K562 (cell line): ENCODE results near the gene RGS13. TPM values are rescaled to one million over a fixed set of nuclear protein-coding genes. Genes with fewer than 3 reads are reported as not detected.

Source experiments
- ATAC-seq: fragments of 200-7000 bp; cut with Tn5 transposase; 3 replicates; pipeline ENCODE4 v1.9.1; 2020; ENCODE audit warnings: moderate library complexity
- BruUV-seq: library from RNA; stranded (reverse); fragments of 400-500 nt; replicated peaks from 2 replicates; lab custom pipeline; 2021; lab: Mats Ljungman, UMichigan
- CTCF ChIA-PET: fragments of 300-600 bp; formaldehyde crosslinking; extraction: SDS; loops from one replicate; lab custom pipeline; 2021; ENCODE audit warnings: low intra/inter-chr PET ratio; lab: Yijun Ruan, JAX
- POLR2A ChIA-PET: fragments of 300-600, 350-650 bp; sonication (Branson Sonifier 250); formaldehyde crosslinking; extraction: SDS; loops from one replicate; lab custom pipeline; 2021; ENCODE audit warnings: antibody characterized with exemption, inconsistent platforms; lab: Yijun Ruan, JAX
- DNase-seq, 4 experiments: peaks; one replicate each; pipeline versions ENCODE4 v3.0.0 to v3.0.0-alpha.2; 2011 to 2018; ENCODE audit warnings: low spot score in 3 of 4, mixed read lengths in 3 of 4; ENCODE audit errors: extremely low read depth in 1 of 4
- FAIRE-seq: peaks from 2 replicates; lab custom pipeline; 2011; peaks lifted over from hg19 to GRCh38; lab: Jason Lieb, UNC
- H2AFZ ChIP-seq: 2 replicates; pipeline ENCODE4 v1.6.0; 2011; ENCODE audit warnings: low read depth, low read length, control low read depth, inconsistent platforms
- H3K27ac ChIP-seq: fragments of 200-600 bp; 3 replicates; pipeline ENCODE4 v1.8.0; 2011; ENCODE audit warnings: low read depth, mild to moderate bottlenecking, control low read depth, inconsistent platforms, low read length, moderate library complexity, mixed read lengths; ENCODE audit errors: extremely low read depth
- H3K27me3 ChIP-seq, 2 experiments: fragments of 300-600 bp in 1 of 2; 2 replicates in 1 of 2; 3 replicates in 1 of 2; pipeline versions ENCODE4 v1.6.0 to v1.8.0; 2011; ENCODE audit warnings: inconsistent platforms in 2 of 2, low read length in 2 of 2, mild to moderate bottlenecking in 1 of 2, mixed read lengths in 1 of 2, moderate library complexity in 1 of 2; ENCODE audit not compliant: control insufficient read depth in 2 of 2, insufficient read depth in 2 of 2
- H3K36me3 ChIP-seq: fragments of 300-600 bp; 3 replicates; pipeline ENCODE4 v1.8.0; 2011; ENCODE audit warnings: mild to moderate bottlenecking, low read length, inconsistent platforms; ENCODE audit not compliant: control insufficient read depth, insufficient read depth
- H3K4me1 ChIP-seq, 2 experiments: fragments of 200-600 bp in 1 of 2; replicated peaks in 1 of 2; 2 replicates in 1 of 2; 3 replicates in 1 of 2; pipeline versions ENCODE4 v1.5.1 to v1.8.0; 2011; ENCODE audit warnings: inconsistent platforms in 2 of 2, low read length in 2 of 2, mild to moderate bottlenecking in 1 of 2, mixed read lengths in 1 of 2, moderate library complexity in 1 of 2; ENCODE audit not compliant: control insufficient read depth in 2 of 2, insufficient read depth in 2 of 2
- H3K4me2 ChIP-seq: 2 replicates; pipeline ENCODE4 v1.6.1; 2011; ENCODE audit warnings: low read length, control low read depth, inconsistent platforms, mixed read lengths; ENCODE audit not compliant: insufficient read depth
- H3K4me3 ChIP-seq: fragments of 200-600 bp; sonication (generic), shearing (Covaris generic); 2 replicates; pipeline ENCODE4 v1.5.1; 2016; ENCODE audit warnings: control low read depth, inconsistent platforms
- H3K79me2 ChIP-seq: fragments of 200-600 bp; 3 replicates; pipeline ENCODE4 v1.8.0; 2011; ENCODE audit warnings: low read length, inconsistent platforms; ENCODE audit not compliant: control insufficient read depth, insufficient read depth
- H3K9ac ChIP-seq, 2 experiments: 2 replicates each; pipeline versions ENCODE4 v1.6.0 to v1.6.1; 2011; ENCODE audit warnings: low read depth in 2 of 2, low read length in 2 of 2, control low read depth in 1 of 2, inconsistent platforms in 1 of 2, mild to moderate bottlenecking in 1 of 2, mixed read lengths in 1 of 2; ENCODE audit not compliant: insufficient read depth in 1 of 2
- H3K9me1 ChIP-seq: one replicate; pipeline ENCODE4 v1.6.0; 2011; ENCODE audit warnings: inconsistent platforms, mild to moderate bottlenecking, low read length, moderate library complexity; ENCODE audit not compliant: control insufficient read depth, insufficient read depth
- H3K9me3 ChIP-seq: replicated peaks from 2 replicates; pipeline ENCODE4 v1.5.1; 2011; ENCODE audit warnings: low read depth, low read length, inconsistent platforms; ENCODE audit not compliant: control insufficient read depth, insufficient read depth
- H4K20me1 ChIP-seq: replicated peaks from 2 replicates; pipeline ENCODE4 v1.6.1; 2011; ENCODE audit warnings: low read length, inconsistent platforms, mixed read lengths; ENCODE audit not compliant: control insufficient read depth, insufficient read depth
- CTBP1 ChIP-seq: fragments of 450-650 bp; IDR thresholded peaks from 2 replicates; pipeline ENCODE4 v1.6.1; 2016; ENCODE audit warnings: borderline replicate concordance
- ETS2 ChIP-seq: IDR thresholded peaks from 2 replicates; pipeline ENCODE4 v1.6.1; 2016; ENCODE audit warnings: borderline replicate concordance, missing genetic modification characterization, mild to moderate bottlenecking, moderate library complexity, missing compliant biosample characterization; ENCODE audit not compliant: poor library complexity, severe bottlenecking
- EWSR1 ChIP-seq: fragments of 450-650 bp; IDR thresholded peaks from 2 replicates; pipeline ENCODE4 v1.6.1; 2018; ENCODE audit warnings: borderline replicate concordance, mild to moderate bottlenecking, low read depth, moderate library complexity; ENCODE audit not compliant: partially characterized antibody
- NFE2 ChIP-seq: IDR thresholded peaks from 2 replicates; pipeline ENCODE4 v1.6.1; 2014; ENCODE audit warnings: antibody characterized with exemption, low read depth
- NFRKB ChIP-seq: fragments of 450-650 bp; IDR thresholded peaks from 2 replicates; pipeline ENCODE4 v1.6.1; 2016; ENCODE audit warnings: low read depth
- PHF20 ChIP-seq: fragments of 450-650 bp; IDR thresholded peaks from 2 replicates; pipeline ENCODE4 v1.6.1; 2018; ENCODE audit not compliant: partially characterized antibody
- PHTF2 ChIP-seq: fragments of 250-450 bp; sonication (Bioruptor Pico); IDR thresholded peaks from 2 replicates; pipeline ENCODE4 v1.5.0; 2021; ENCODE audit warnings: mild to moderate bottlenecking
- ZBTB40 ChIP-seq, 2 experiments: fragments of 450-650 bp in 1 of 2; sonication (generic) in 1 of 2; formaldehyde crosslinking in 1 of 2; IDR thresholded peaks; 2 replicates each; pipeline versions ENCODE4 v1.7.1 to v1.9.0; 2016 to 2022; ENCODE audit warnings: inconsistent platforms in 1 of 2, mild to moderate bottlenecking in 1 of 2, missing genetic modification reagents in 1 of 2
- ZHX1 ChIP-seq: fragments of 150-350 bp; conservative IDR thresholded peaks from 2 replicates; pipeline ENCODE4 v1.6.1; 2014; ENCODE audit warnings: low read length
- ZNF79 ChIP-seq: fragments of 250-450 bp; sonication (Bioruptor Pico); IDR thresholded peaks from 2 replicates; pipeline ENCODE4 v1.4.0; 2020; ENCODE audit warnings: low read depth, mild to moderate bottlenecking, moderate library complexity
- WGBS: fragments of 100-300 bp; shearing (Covaris generic); methylation state at CpG from one replicate; pipeline ENCODE4 v1.1.6; 2016; ENCODE audit warnings: low coverage, mixed read lengths; ENCODE audit not compliant: insufficient coverage; ENCODE audit errors: missing lambda C conversion rate; 5-methylcytosine and 5-hydroxymethylcytosine counted together
- in situ Hi-C: fragments of 300-500 bp; cut with MboI; formaldehyde crosslinking; loops from 4 replicates; pipeline ENCODE4 v1.15.0; 2018; ENCODE audit warnings: inconsistent platforms, mixed read lengths
- intact Hi-C: fragments of 100-400 bp; cut with micrococcal nuclease; formaldehyde crosslinking; loops from 2 replicates; pipeline ENCODE4 v1.14.2; 2022
- polyA plus RNA-seq, 8 experiments: library from polyadenylated mRNA; depleted of rRNA in 4 of 8; stranded (reverse) in 5 of 8; unstranded in 3 of 8; fragments of >200 nt; fragmentation: Nextera tagmentation in 2 of 8; fragmentation: Illumina TruSeq in 1 of 8; extraction: Ambion mirVana in 2 of 8; extraction: Trizol in 1 of 8; gene quantifications; 2 replicates each; pipeline versions ENCODE4 v1.2.1 to v1.2.3, GENCODE V29; 2011 to 2014; ENCODE audit warnings: inconsistent platforms in 1 of 8, missing spikeins in 1 of 8
- total RNA-seq, 7 experiments: library from RNA; depleted of rRNA in 6 of 7; stranded (reverse); fragments of >200 nt in 6 of 7; fragmentation: Illumina TruSeq in 2 of 7; extraction: Trizol in 2 of 7; gene quantifications; 2 replicates each; pipeline versions ENCODE4 v1.2.1 to v1.2.3, GENCODE V29; 2011 to 2021; ENCODE audit warnings: low replicate concordance in 1 of 7

The RGS13 gene
- total and polyA plus RNA-seq, 9 of the 15 experiments (the other 6 are each of a cell fraction or from before 2014, with no cell fraction given), result not detected

GRCh38 chr1:192696082-192696481 is 60.1 kb downstream of the RGS13 start (continued):
- TF ChIP-seq ZHX1 (no peak), PHF20 (no peak)

GRCh38 chr1:192697771-192698170 is 61.8 kb downstream of the RGS13 start:
- TF ChIP-seq EWSR1 (no peak), ETS2 (tag) (no peak), ZBTB40 (IDR thresholded peaks at IDR 0.05) (no peak), ZBTB40 (CRISPR knock-in tag; IDR thresholded peaks at IDR 0.05) (no peak), NFE2 (no peak), NFRKB (no peak), CTBP1 (no peak), PHTF2 (CRISPR knock-in tag) (no peak), ZNF79 (CRISPR knock-in tag) (no peak)
- TF ChIP-seq, all 486 proteins: peak for 0
- ChIA-PET CTCF (no interaction called here), POLR2A (interaction anchor here (1.3 kb wide), 1 partner anchor 10 kb away, joined by 3 read pairs; no protein-coding TSS in a partner anchor)
- WGBS, result 9% methylated on average over 2 of the region's 2 CpGs
- ATAC-seq (no peak), FAIRE-seq (no peak), DNase-seq (no peak)
- intact Hi-C loops, result no loop called here
- Histone ChIP-seq H3K27me3 (no peaks in the 10 kb centered on the region), H2AFZ (no peak overlapping the region), H3K9me3 (no peaks in the 10 kb centered on the region), H3K27ac (no peak overlapping the region), H3K4me3 (no peak overlapping the region), H3K9ac (no peak overlapping the region), H3K79me2 (no peaks in the 10 kb centered on the region), H4K20me1 (no peaks in the 10 kb centered on the region), H3K9me1 (no peaks in the 10 kb centered on the region), H3K4me2 (no peak overlapping the region), H3K36me3 (no peaks in the 10 kb centered on the region), H3K4me1 (no peaks in the 10 kb centered on the region)
- BruUV-seq, result no TSS peak
- in situ Hi-C loops, result no loop called here
